ENCODE measurements around the gene TMEM181. TPM values are rescaled to one million over a fixed set of nuclear protein-coding genes. Genes with fewer than 3 reads are reported as not detected.
A peak's percentile ranks its signal among the peaks of the same experiment; 100 is the strongest.

The TMEM181 gene
- total and polyA plus RNA-seq, 4 donors: 6.4 to 15.6 (median 12.6) TPM

DNA sequence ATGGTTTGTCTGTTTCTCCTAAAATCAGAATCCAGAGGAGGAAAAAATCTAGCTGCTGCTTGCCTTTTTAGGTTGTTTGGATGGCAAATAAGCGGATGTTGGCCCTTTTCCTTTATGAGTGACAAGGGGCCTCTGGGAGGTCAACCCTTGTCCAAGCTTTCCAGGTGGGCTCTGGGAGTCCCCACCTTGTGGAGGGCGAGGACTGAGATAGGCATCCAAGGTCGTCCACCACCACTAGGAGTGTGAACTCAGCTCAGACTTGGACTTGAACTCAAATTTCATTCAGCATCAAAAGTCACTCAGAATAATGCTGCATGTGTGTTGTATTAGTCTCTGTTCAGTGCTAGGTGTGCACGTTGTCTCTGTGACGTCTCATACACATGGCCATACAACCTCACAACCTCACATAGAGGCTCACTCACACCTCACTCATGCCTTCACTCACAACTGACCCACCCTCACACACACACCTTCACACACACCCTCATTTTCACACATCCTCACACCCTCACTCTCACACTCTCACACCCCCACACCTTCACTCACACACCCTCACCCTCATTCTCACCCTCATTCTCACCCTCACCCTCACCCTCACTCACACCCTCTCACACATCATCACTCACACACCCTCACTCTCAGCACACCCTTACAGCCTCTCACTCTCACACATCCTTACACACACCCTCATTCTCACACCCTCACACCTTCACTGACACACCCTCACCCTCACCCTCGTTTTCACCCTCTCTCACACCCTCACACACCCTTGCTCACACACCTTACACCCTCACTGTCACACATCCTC lies 66.7 kb downstream of the TMEM181 start:
- Histone ChIP-seq H3K27ac (ENCODE audit: low read depth in 1 of 2, low read length in 2 of 2) (no peak overlapping the region), H3K36me3 (ENCODE audit: control insufficient read depth in 4 of 4, insufficient read depth in 3 of 4, low read depth in 1 of 4, low read length in 3 of 4) (peaks cover 0 to 15% (median 11%) of the 10 kb centered on the region in 4 donors), H3K27me3 (ENCODE audit: control insufficient read depth in 4 of 4, insufficient read depth in 4 of 4, low read length in 3 of 4) (no peaks in the 10 kb centered on the region), H3K9ac (ENCODE audit: low read depth in 1 of 2, low read length in 2 of 2) (no peak overlapping the region), H3K9me3 (ENCODE audit: control insufficient read depth in 4 of 4, low read length in 3 of 4) (no peaks in the 10 kb centered on the region), H3K4me3 (ENCODE audit: low read depth in 1 of 3, low read length in 3 of 3) (no peak overlapping the region), H3K4me1 (ENCODE audit: control insufficient read depth in 4 of 4, insufficient read depth in 4 of 4, low read length in 3 of 4) (peaks cover 0 to 15% (median 5%) of the 10 kb centered on the region in 4 donors)
- DNase-seq (ENCODE audit: low spot score): peak; percentile 10
- TF ChIP-seq HNF4G (IDR thresholded peaks at IDR 0.05) (no peak), JUND (IDR thresholded peaks at IDR 0.05) (no peak), NR2F2 (IDR thresholded peaks at IDR 0.05) (no peak), ATF3 (IDR thresholded peaks at IDR 0.05) (no peak), HNF4A (conservative IDR thresholded peaks at IDR 0.05) (no peak), TAF1 (conservative IDR thresholded peaks at IDR 0.05) (no peak), RXRA (IDR thresholded peaks at IDR 0.05) (no peak), EGR1 (IDR thresholded peaks at IDR 0.05; ENCODE audit: low read depth in 2 of 2) (no peak), SP1 (IDR thresholded peaks at IDR 0.05) (no peak), REST (IDR thresholded peaks at IDR 0.05) (no peak), FOXA2 (IDR thresholded peaks at IDR 0.05) (no peak)
- TF ChIP-seq, protein P1, sequence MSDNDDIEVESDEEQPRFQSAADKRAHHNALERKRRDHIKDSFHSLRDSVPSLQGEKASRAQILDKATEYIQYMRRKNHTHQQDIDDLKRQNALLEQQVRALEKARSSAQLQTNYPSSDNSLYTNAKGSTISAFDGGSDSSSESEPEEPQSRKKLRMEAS (IDR thresholded peaks at IDR 0.05): no peak
- TF ChIP-seq, protein P2, sequence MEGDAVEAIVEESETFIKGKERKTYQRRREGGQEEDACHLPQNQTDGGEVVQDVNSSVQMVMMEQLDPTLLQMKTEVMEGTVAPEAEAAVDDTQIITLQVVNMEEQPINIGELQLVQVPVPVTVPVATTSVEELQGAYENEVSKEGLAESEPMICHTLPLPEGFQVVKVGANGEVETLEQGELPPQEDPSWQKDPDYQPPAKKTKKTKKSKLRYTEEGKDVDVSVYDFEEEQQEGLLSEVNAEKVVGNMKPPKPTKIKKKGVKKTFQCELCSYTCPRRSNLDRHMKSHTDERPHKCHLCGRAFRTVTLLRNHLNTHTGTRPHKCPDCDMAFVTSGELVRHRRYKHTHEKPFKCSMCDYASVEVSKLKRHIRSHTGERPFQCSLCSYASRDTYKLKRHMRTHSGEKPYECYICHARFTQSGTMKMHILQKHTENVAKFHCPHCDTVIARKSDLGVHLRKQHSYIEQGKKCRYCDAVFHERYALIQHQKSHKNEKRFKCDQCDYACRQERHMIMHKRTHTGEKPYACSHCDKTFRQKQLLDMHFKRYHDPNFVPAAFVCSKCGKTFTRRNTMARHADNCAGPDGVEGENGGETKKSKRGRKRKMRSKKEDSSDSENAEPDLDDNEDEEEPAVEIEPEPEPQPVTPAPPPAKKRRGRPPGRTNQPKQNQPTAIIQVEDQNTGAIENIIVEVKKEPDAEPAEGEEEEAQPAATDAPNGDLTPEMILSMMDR (IDR thresholded peaks at IDR 0.05; ENCODE audit: low read depth, low read length, missing input control): no peak
- 89% methylated on average over 6 of the region's 6 CpGs for WGBS

DNA sequence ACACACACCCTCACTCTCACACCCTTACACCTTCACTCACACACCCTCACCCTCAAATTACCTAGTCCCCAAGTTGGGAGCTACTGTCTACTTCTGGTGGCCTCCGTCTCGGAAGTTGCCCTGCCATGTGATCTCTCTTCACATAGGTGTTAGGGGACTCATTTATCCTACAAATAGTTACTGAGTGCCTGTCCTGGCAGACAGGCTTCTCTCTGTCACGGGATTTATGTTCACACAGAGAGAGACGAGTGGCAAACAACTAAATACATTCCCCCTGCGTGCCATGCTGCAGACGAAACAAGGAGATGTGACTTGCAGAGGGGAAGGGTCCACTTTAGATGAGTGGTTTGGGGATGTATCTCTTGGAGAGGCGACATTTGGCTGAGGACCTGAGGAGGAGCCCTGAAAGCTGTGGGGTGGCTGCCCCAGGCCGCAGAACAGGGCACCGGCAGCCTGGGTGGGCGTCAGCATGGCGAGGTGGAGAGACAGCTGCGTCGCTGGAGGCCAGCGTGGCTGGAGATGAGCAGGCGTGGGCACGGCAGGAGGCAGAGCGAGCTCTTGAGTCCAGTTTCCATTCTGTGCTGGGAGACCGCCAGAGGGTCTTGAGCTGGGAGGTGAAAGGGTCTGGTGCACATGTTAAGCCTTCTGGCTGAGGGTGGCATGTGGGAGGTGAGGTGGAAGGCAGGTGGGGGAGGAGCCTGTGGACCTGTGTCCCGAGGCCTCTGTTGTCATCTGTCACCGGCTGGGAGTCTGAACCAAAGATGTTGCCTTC lies 67.5 kb downstream of the TMEM181 start:
- no peak for TF ChIP-seq SP1 (IDR thresholded peaks at IDR 0.05)
- no peak for TF ChIP-seq YY1 (IDR thresholded peaks at IDR 0.05)
- TF ChIP-seq, protein P3, sequence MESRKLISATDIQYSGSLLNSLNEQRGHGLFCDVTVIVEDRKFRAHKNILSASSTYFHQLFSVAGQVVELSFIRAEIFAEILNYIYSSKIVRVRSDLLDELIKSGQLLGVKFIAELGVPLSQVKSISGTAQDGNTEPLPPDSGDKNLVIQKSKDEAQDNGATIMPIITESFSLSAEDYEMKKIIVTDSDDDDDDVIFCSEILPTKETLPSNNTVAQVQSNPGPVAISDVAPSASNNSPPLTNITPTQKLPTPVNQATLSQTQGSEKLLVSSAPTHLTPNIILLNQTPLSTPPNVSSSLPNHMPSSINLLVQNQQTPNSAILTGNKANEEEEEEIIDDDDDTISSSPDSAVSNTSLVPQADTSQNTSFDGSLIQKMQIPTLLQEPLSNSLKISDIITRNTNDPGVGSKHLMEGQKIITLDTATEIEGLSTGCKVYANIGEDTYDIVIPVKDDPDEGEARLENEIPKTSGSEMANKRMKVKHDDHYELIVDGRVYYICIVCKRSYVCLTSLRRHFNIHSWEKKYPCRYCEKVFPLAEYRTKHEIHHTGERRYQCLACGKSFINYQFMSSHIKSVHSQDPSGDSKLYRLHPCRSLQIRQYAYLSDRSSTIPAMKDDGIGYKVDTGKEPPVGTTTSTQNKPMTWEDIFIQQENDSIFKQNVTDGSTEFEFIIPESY (IDR thresholded peaks at IDR 0.05): no peak
- TF ChIP-seq NR2F2 (IDR thresholded peaks at IDR 0.05): no peak
- TF ChIP-seq HNF4G (IDR thresholded peaks at IDR 0.05): no peak
- no peak for TF ChIP-seq JUND (IDR thresholded peaks at IDR 0.05)
- TF ChIP-seq FOXA1 (IDR thresholded peaks at IDR 0.05): no peak
- no peak for DNase-seq (ENCODE audit: low spot score)
- peaks cover 0 to 15% (median 9%) of the 10 kb centered on the region in 4 donors for H3K36me3 ChIP-seq (ENCODE audit: control insufficient read depth in 4 of 4, insufficient read depth in 3 of 4, low read depth in 1 of 4, low read length in 3 of 4)

More for the DNA sequence above, 67.5 kb downstream of the TMEM181 start:
- Histone ChIP-seq H3K27me3 (ENCODE audit: control insufficient read depth in 4 of 4, insufficient read depth in 4 of 4, low read length in 3 of 4) (no peaks in the 10 kb centered on the region), H3K9ac (ENCODE audit: low read depth in 1 of 2, low read length in 2 of 2) (no peak overlapping the region), H3K27ac (ENCODE audit: low read depth in 1 of 2, low read length in 2 of 2) (no peak overlapping the region), H3K4me1 (ENCODE audit: control insufficient read depth in 4 of 4, insufficient read depth in 4 of 4, low read length in 3 of 4) (peaks cover 0 to 18% (median 5%) of the 10 kb centered on the region in 4 donors), H3K4me3 (ENCODE audit: low read depth in 1 of 3, low read length in 3 of 3) (no peak overlapping the region), H3K9me3 (ENCODE audit: control insufficient read depth in 4 of 4, low read length in 3 of 4) (no peaks in the 10 kb centered on the region)
- 98% methylated on average over 20 of the region's 20 CpGs for WGBS

All from liver (tissue), 9 donors.